HepG2 (cell line): Measurements from ENCODE around the gene ROBO2. TPM values are rescaled to one million over a fixed set of nuclear protein-coding genes. Genes with fewer than 3 reads are reported as not detected.

Source experiments
- ATAC-seq: fragments of 200-7000 bp; cut with Tn5 transposase; 3 replicates; pipeline ENCODE4 v1.9.1; 2020; ENCODE audit warnings: mild to moderate bottlenecking, moderate library complexity
- BruUV-seq: library from RNA; stranded (reverse); fragments of 400-500 nt; replicated peaks from 2 replicates; lab custom pipeline; 2021; lab: Mats Ljungman, UMichigan
- CTCF ChIA-PET: fragments of 300-600 bp; formaldehyde crosslinking; extraction: SDS; loops from one replicate; lab custom pipeline; 2021; ENCODE audit warnings: low total read pairs, inconsistent platforms, low intra/inter-chr PET ratio; lab: Yijun Ruan, JAX
- POLR2A ChIA-PET: fragments of 350-600 bp; sonication (Branson Sonifier 250); formaldehyde crosslinking; loops from one replicate; lab custom pipeline; 2020; ENCODE audit warnings: antibody characterized with exemption, inconsistent platforms; lab: Yijun Ruan, JAX
- DNase-seq: peaks from one replicate; pipeline ENCODE4 v3.0.0-alpha.2; 2015; ENCODE audit warnings: low spot score
- FAIRE-seq: peaks from 3 replicates; lab custom pipeline; 2011; peaks lifted over from hg19 to GRCh38; lab: Jason Lieb, UNC
- H2AFZ ChIP-seq: one replicate; pipeline ENCODE4 v1.6.1; 2011; ENCODE audit warnings: low read length, inconsistent platforms
- H3K27ac ChIP-seq: fragments of 300-600 bp; 3 replicates; pipeline ENCODE4 v1.8.0; 2011; ENCODE audit warnings: mixed run types, mild to moderate bottlenecking, mixed read lengths, low read length, inconsistent platforms; ENCODE audit not compliant: insufficient read depth; ENCODE audit errors: extremely low read length
- H3K27me3 ChIP-seq, 2 experiments: fragments of 200-600 bp in 1 of 2; 2 replicates in 1 of 2; 3 replicates in 1 of 2; pipeline versions ENCODE4 v1.6.0 to v1.8.0; 2011; ENCODE audit warnings: low read length in 2 of 2, mild to moderate bottlenecking in 2 of 2, moderate library complexity in 2 of 2, inconsistent platforms in 1 of 2; ENCODE audit not compliant: insufficient read depth in 2 of 2, control insufficient read depth in 1 of 2
- H3K36me3 ChIP-seq, 2 experiments: fragments of 200-600 bp in 1 of 2; replicated peaks in 1 of 2; 2 replicates in 1 of 2; 3 replicates in 1 of 2; pipeline versions ENCODE4 v1.5.1 to v1.8.0; 2011; ENCODE audit warnings: low read length in 2 of 2, inconsistent platforms in 1 of 2; ENCODE audit not compliant: insufficient read depth in 2 of 2, control insufficient read depth in 1 of 2
- H3K4me1 ChIP-seq: 2 replicates; pipeline ENCODE4 v1.5.1; 2012; ENCODE audit warnings: low read length, inconsistent platforms; ENCODE audit not compliant: insufficient read depth
- H3K4me2 ChIP-seq: 2 replicates; pipeline ENCODE4 v1.6.0; 2011; ENCODE audit warnings: low read depth, low read length, inconsistent platforms
- H3K4me3 ChIP-seq, 3 experiments: fragments of 200-600 bp in 1 of 3; sonication (generic), shearing (Covaris generic) in 1 of 3; replicated peaks in 1 of 3; 2 replicates each; pipeline ENCODE4 v1.5.1; 2011 to 2016; ENCODE audit warnings: low read length in 3 of 3, inconsistent platforms in 2 of 3, low read depth in 2 of 3, mild to moderate bottlenecking in 2 of 3, control low read depth in 1 of 3, mixed read lengths in 1 of 3; ENCODE audit not compliant: insufficient read depth in 1 of 3
- H3K79me2 ChIP-seq: one replicate; pipeline ENCODE4 v1.6.1; 2011; ENCODE audit warnings: low read length, inconsistent platforms; ENCODE audit not compliant: insufficient read depth
- H3K9ac ChIP-seq: 2 replicates; pipeline ENCODE4 v1.6.0; 2011; ENCODE audit warnings: mild to moderate bottlenecking, low read depth, low read length, inconsistent platforms; ENCODE audit not compliant: insufficient read depth
- H3K9me3 ChIP-seq: 2 replicates; pipeline ENCODE4 v1.5.1; 2012; ENCODE audit warnings: mild to moderate bottlenecking, low read length
- H4K20me1 ChIP-seq: 2 replicates; pipeline ENCODE4 v1.6.0; 2011; ENCODE audit warnings: inconsistent platforms, mild to moderate bottlenecking, low read length, moderate library complexity; ENCODE audit not compliant: insufficient read depth
- FOXK1 ChIP-seq: sonication (generic); formaldehyde crosslinking; IDR thresholded peaks from 2 replicates; pipeline ENCODE4 v1.4.0; 2020; ENCODE audit warnings: low read depth, missing genetic modification reagents, borderline replicate concordance
- NFE2 ChIP-seq: sonication (generic); formaldehyde crosslinking; IDR thresholded peaks from 2 replicates; pipeline ENCODE4 v1.4.0; 2020; ENCODE audit warnings: missing genetic modification reagents
- NONO ChIP-seq, 2 experiments: fragments of 450-650 bp in 1 of 2; sonication (generic) in 1 of 2; formaldehyde crosslinking in 1 of 2; IDR thresholded peaks in 1 of 2; conservative IDR thresholded peaks in 1 of 2; 2 replicates each; pipeline versions ENCODE4 v1.6.1 to v1.8.0; 2017 to 2022; ENCODE audit warnings: mild to moderate bottlenecking in 1 of 2, missing genetic modification reagents in 1 of 2, moderate library complexity in 1 of 2
- PLSCR1 ChIP-seq: sonication (generic); formaldehyde crosslinking; IDR thresholded peaks from 2 replicates; pipeline ENCODE4 v1.5.0; 2020; ENCODE audit warnings: missing genetic modification reagents, mild to moderate bottlenecking, borderline replicate concordance
- PRDM15 ChIP-seq: sonication (generic); formaldehyde crosslinking; IDR thresholded peaks from 2 replicates; pipeline ENCODE4 v1.4.0; 2020; ENCODE audit warnings: missing genetic modification reagents
- REPIN1 ChIP-seq: sonication (generic); formaldehyde crosslinking; IDR thresholded peaks from 2 replicates; pipeline ENCODE4 v1.8.0; 2022; ENCODE audit warnings: missing genetic modification reagents, low read depth, mild to moderate bottlenecking, borderline replicate concordance
- SMAD1 ChIP-seq: sonication (generic); formaldehyde crosslinking; IDR thresholded peaks from 2 replicates; pipeline ENCODE4 v1.4.0; 2020; ENCODE audit warnings: missing genetic modification reagents, low read depth, mild to moderate bottlenecking, borderline replicate concordance
- TCF7 ChIP-seq: sonication (generic); IDR thresholded peaks from 2 replicates; pipeline ENCODE4 v1.6.1; 2016; ENCODE audit warnings: antibody characterized with exemption, low read depth
- TSC22D2 ChIP-seq: sonication (generic); formaldehyde crosslinking; IDR thresholded peaks from 2 replicates; pipeline ENCODE4 v1.5.1; 2020; ENCODE audit warnings: missing genetic modification reagents, mild to moderate bottlenecking, borderline replicate concordance
- YY1 ChIP-seq: IDR thresholded peaks from 2 replicates; pipeline ENCODE4 v1.6.1; 2011; ENCODE audit warnings: low read length, low read depth, moderate library complexity, mild to moderate bottlenecking; ENCODE audit not compliant: insufficient read depth, insufficient replicate concordance
- ZEB1 ChIP-seq: IDR thresholded peaks from 2 replicates; pipeline ENCODE4 v1.6.1; 2012; ENCODE audit warnings: mild to moderate bottlenecking, low read depth, inconsistent platforms; ENCODE audit not compliant: insufficient replicate concordance
- ZNF230 ChIP-seq: sonication (generic); formaldehyde crosslinking; IDR thresholded peaks from 2 replicates; pipeline ENCODE4 v1.4.0; 2020; ENCODE audit warnings: mild to moderate bottlenecking, missing genetic modification reagents
- ZNF263 ChIP-seq: sonication (generic); formaldehyde crosslinking; IDR thresholded peaks from 2 replicates; pipeline ENCODE4 v1.4.0; 2020; ENCODE audit warnings: missing genetic modification reagents
- ZNF282 ChIP-seq: fragments of 450-650 bp; IDR thresholded peaks from 2 replicates; pipeline ENCODE4 v1.6.1; 2018; ENCODE audit not compliant: partially characterized antibody
- WGBS: methylation state at CpG from one replicate; pipeline ENCODE4 v1.1.6; 2017; ENCODE audit warnings: low lambda C conversion rate; 5-methylcytosine and 5-hydroxymethylcytosine counted together
- in situ Hi-C: cut with HindIII; loops from 2 replicates; pipeline ENCODE4 v1.10.0; 2017; ENCODE audit warnings: low pct_unique_long_range_greater_than_20kb; ENCODE audit not compliant: extremely low pct_ligation_motif_present
- intact Hi-C: fragments of 100-400 bp; cut with micrococcal nuclease; formaldehyde crosslinking; loops from one replicate; pipeline ENCODE4 v1.10.0; 2022; ENCODE audit not compliant: unreplicated experiment
- polyA plus RNA-seq, 8 experiments: library from polyadenylated mRNA; depleted of rRNA in 3 of 8; stranded (reverse) in 7 of 8; unstranded in 1 of 8; fragments of >200 nt; fragmentation: Illumina TruSeq in 4 of 8; extraction: Trizol in 4 of 8; gene quantifications; 2 replicates each; pipeline versions ENCODE4 v1.2.1 to v1.2.3, GENCODE V29; 2011 to 2016; ENCODE audit warnings: low read depth in 4 of 8, missing spikeins in 1 of 8, mixed read lengths in 1 of 8; ENCODE audit not compliant: insufficient read depth in 1 of 8
- total RNA-seq, 5 experiments: library from RNA; depleted of rRNA; stranded (reverse); fragments of >200 nt; fragmentation: Illumina TruSeq; extraction: Trizol; gene quantifications; 2 replicates each; pipeline ENCODE4 v1.2.3, GENCODE V29; 2016; ENCODE audit warnings: low read depth in 1 of 5

ROBO2 gene
- total and polyA plus RNA-seq, 2 of the 13 experiments (the other 11 are each of a cell fraction or from before 2014, with no cell fraction given): not detected

- in situ Hi-C loops (loop anchor here (10.0 kb wide), 1 partner anchor 575 kb away; no protein-coding TSS in a partner anchor), intact Hi-C loops (no loop called here)
- no peaks in the 10 kb centered on the region for H3K9me3 ChIP-seq
- ATAC-seq: no peak
- TF ChIP-seq PLSCR1 (no peak), NFE2 (no peak)
- no peaks in the 10 kb centered on the region for H3K4me1 ChIP-seq
- no peak overlapping the region for H2AFZ ChIP-seq
- H3K36me3 ChIP-seq: no peaks in the 10 kb centered on the region
- DNase-seq: no peak
- no peak overlapping the region for H3K4me2 ChIP-seq
- ChIA-PET CTCF (no interaction called here), POLR2A (no interaction called here)
- H3K27me3 ChIP-seq: no peaks in the 10 kb centered on the region; a peak in 1 of 5 replicates
- FAIRE-seq: no peak
- no peaks in the 10 kb centered on the region for H4K20me1 ChIP-seq
- BruUV-seq: no TSS peak
- 37% methylated on average over 5 of the region's 6 CpGs for WGBS
- no peaks in the 10 kb centered on the region for H3K79me2 ChIP-seq
- H3K9ac ChIP-seq: no peak overlapping the region
- H3K27ac ChIP-seq: no peak overlapping the region
- no peak overlapping the region for H3K4me3 ChIP-seq
Measured at GRCh38 chr3:77259694-77260093, 219.8 kb downstream of the ROBO2 start.

DNA sequence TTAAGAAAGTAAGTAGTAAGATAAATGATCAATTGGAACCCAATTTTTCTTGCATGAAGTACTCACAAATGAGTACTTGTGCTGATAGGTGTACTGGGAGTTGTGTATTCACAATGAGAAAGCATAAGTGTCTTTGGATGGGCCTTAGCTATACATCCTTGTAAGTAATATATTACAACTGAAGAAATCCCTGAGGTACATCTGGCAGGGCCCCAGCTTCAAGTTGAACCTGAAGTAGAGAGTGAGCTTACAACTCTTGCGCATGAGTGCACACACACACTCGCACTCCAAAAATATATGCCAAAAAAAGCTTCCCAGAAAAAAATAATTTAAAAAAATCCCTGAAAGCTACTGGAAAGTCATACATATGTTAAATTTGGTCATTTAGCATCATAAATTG lies 222.5 kb downstream of the ROBO2 start:
- no peaks in the 10 kb centered on the region for H3K79me2 ChIP-seq
- DNase-seq (no peak), FAIRE-seq (no peak), ATAC-seq (no peak)
- in situ Hi-C loops: no loop called here
- BruUV-seq: no TSS peak
- no peak overlapping the region for H3K4me2 ChIP-seq
- H3K4me1 ChIP-seq: no peaks in the 10 kb centered on the region
- H3K4me3 ChIP-seq: no peak overlapping the region
- intact Hi-C loops: no loop called here
- WGBS: 76% methylated on average over 2 of the region's 2 CpGs
- CTCF ChIA-PET: no interaction called here
- H3K9me3 ChIP-seq: no peaks in the 10 kb centered on the region
- POLR2A ChIA-PET: no interaction called here
- no peaks in the 10 kb centered on the region for H3K36me3 ChIP-seq
- no peaks in the 10 kb centered on the region for H4K20me1 ChIP-seq
- no peak overlapping the region for H3K27ac ChIP-seq
- no peak overlapping the region for H3K9ac ChIP-seq
- no peaks in the 10 kb centered on the region; a peak in 1 of 5 replicates for H3K27me3 ChIP-seq
- H2AFZ ChIP-seq: no peak overlapping the region
- TF ChIP-seq ZNF282 (no peak), SMAD1 (CRISPR knock-in tag) (no peak), TSC22D2 (CRISPR knock-in tag) (no peak), ZEB1 (no peak), PRDM15 (no peak), ZNF230 (CRISPR knock-in tag) (no peak), NONO (IDR thresholded peaks at IDR 0.05) (no peak), NONO (CRISPR knock-in tag; conservative IDR thresholded peaks at IDR 0.05) (no peak), REPIN1 (CRISPR knock-in tag) (no peak), YY1 (no peak), ZNF263 (CRISPR knock-in tag) (no peak), TCF7 (no peak), FOXK1 (CRISPR knock-in tag) (no peak)
